GM18858 (cell line): ENCODE results near the gene DLG2.

Experiments used
- ATAC-seq: cut with Tn5 transposase; IDR thresholded peaks from one replicate; pipeline ENCODE4 v1.9.1; 2021; ENCODE audit not compliant: unreplicated experiment

DLG2 gene

DNA sequence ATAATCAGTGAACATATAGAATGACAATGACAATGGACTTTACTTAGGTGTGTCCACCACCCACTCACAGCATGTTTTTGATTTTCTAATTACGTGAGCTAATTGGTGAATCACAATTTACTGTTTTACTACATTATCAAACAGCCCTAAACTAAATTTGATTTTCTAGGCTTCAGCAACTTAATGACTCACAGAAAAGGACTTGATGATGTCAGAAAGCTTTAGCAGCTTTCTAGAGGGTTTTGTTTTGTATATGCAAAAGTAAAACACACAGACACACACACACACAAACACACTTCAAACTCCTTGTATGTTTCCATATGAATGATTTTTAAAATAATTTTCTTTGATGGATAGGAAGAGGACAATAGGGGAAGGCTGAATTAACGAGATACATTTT lies 1462.4 kb downstream of the DLG2 start:
- ATAC-seq = no peak

DNA sequence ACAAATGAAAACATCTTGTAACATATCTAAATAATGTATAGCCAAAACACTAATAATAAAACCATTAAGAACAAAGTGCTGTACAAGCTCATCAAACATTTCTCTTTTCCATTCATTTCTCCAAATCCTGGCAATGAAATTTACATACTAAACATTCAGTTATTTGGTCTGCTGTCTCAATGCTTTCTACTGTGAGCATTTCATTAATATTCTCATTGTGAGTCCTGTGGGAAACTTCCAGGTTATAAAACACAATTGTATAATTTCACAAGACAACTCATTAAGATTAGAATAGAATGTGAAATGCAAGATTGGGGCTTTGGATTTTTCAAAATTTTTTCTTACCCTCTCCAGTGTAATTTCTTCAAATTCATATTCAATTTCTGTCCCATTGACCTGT lies 1464.0 kb downstream of the DLG2 start:
- ATAC-seq = no peak

GRCh38 chr11:84157639-84158038 lies 1469.5 kb downstream of the DLG2 start:
- no peak for ATAC-seq

GRCh38 chr11:84146826-84147225 lies 1480.3 kb downstream of the DLG2 start:
- no peak for ATAC-seq

GRCh38 chr11:84145616-84146185 lies 1481.4 kb downstream of the DLG2 start:
- no peak for ATAC-seq

- ATAC-seq = no peak
Measured at GRCh38 chr11:84144531-84144930, 1482.6 kb downstream of the DLG2 start.

GRCh38 chr11:84142411-84142810 lies 1484.7 kb downstream of the DLG2 start:
- no peak for ATAC-seq

GRCh38 chr11:84140386-84141169 lies 1486.6 kb downstream of the DLG2 start:
- no peak for ATAC-seq

DNA sequence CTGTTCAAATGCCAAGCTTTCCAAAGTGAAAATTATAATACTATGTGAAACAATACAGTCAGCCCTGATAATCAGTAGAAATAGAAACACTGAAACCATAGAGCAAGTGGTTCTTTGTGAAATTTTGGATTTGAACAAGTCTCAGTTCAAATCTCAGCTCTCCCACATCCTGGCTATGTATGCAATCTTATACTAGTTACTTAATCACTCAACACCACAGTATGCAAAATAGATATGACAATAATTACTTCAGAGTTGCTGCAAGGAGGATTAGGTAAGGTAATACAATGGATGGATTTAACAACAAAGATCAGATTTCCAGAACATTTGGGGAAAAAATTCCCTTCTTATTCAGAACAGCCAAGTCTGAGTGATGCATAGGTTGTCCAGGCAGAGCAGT lies 1489.2 kb downstream of the DLG2 start:
- ATAC-seq = no peak

GRCh38 chr11:84137505-84137904 lies 1489.6 kb downstream of the DLG2 start:
- no peak for ATAC-seq

DNA sequence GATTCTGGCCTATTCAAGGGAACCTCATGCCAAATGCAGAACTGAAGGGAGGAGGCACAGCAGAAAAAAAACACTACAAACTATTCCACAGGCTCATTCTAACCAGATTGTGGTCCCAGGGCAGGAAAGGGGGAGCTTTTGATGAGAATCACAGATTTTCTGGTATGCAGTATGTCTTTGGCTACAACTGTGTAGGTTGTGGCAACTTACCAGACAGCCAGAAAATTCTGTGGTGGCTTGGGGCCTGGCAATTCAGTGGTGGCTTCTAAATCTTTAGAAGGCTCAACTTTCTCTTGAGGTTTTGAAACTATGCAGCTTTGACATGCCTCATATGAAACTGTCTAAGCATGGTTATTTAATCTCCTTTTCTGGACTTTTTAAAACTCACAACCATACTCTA lies 1490.2 kb downstream of the DLG2 start:
- ATAC-seq = no peak

DNA sequence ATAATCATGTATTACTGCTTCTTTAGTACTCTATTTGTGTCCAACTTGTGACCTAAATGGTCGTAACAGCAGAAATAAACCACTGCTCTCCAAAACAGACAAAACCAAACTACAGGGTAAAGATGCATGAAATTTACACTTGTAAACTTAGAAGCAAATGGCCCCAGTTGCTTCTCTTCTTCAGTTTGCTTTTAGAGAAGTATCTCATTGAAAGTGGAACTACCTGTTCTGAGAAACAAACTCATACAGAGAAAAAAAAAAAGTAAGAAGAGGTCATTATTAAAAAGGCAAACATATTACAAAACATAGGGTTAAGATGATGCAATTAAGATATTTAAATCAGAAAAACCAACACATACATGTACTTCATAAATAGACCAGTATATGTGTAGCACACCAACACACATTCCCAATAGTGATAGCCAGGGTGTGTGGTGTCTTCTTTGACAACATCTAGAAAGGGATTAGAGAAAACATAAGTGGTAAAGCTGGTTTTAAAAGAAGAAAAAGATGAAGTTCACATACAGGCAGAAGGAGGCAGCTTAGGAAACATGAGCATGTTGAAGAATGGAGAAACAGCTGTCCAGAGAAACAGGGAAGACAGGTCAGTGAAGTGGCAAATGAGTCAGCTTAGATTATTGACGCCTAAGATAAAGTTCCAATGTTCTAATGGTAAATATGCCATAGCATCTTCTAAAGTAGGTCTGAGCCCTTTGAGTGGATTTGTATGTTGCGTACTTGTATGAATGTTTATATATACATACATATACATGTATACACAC lies 1496.3 kb downstream of the DLG2 start:
- no peak for ATAC-seq

DNA sequence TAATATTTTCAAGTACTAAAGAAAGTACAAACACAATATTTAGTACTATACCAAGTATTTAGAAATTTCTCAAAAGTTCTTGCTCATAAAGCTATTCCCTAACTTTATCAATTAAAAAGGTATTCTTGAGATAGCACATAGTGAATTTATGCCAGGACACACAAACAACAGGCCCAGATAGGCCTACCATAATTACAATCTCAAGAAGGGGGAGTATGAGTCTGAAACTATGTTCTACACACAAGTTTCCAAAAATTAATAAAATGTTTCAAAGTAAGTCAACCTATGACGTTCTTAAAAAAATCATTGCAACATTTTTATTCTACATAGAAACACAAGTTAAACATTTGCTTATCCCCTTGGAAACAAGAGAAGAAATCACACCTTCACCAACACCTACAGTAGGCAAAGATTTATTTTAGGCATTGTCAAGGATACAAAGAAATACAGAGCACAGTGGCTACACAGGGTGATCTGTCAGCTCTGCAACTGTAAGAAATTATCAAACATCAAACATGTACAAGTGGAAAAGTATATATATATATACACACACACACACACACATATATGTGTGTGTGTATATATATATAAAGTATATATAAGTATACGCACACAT lies 1497.1 kb downstream of the DLG2 start:
- ATAC-seq = no peak

DNA sequence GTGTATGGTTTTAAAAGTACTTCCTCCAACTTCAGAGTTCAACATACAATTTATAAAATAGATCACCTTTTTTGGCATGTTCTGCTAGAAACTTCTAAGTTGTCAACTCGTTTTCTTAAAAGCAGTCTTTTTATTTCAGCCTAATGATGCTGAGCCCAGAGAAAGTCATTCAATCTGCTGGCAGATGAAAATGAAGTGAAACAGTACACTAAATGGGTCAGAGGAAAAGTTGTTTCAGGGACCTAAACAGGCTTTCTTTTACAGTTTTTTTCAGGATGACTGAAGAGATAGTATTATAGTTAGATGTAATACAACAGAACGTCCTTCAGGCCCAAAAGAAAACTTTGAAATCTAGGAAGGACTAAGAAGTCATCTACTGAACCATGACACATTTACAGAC lies 1498.3 kb downstream of the DLG2 start:
- ATAC-seq = no peak

- no peak for ATAC-seq
Measured at GRCh38 chr11:84117394-84117793, 1509.8 kb downstream of the DLG2 start.

DNA sequence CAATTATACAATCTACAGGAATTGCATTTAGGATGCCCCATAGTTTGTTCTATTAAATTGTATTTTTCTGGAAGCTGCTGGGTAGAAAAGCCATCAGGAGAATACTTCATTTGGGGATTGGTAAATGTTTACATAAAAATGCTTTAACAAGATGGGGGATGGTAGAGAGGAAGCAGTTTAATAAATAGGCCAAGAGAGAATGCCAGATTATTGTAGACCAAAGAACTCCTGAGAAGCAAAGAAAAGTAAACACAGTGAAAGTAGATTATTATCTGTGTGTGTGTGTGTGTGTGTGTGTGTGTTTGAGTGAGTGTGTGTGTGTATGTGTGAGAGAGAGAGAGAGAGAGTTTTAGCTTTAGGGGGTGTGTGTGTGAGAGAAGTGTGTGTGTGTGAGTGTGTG lies 1520.6 kb downstream of the DLG2 start:
- ATAC-seq = no peak

DNA sequence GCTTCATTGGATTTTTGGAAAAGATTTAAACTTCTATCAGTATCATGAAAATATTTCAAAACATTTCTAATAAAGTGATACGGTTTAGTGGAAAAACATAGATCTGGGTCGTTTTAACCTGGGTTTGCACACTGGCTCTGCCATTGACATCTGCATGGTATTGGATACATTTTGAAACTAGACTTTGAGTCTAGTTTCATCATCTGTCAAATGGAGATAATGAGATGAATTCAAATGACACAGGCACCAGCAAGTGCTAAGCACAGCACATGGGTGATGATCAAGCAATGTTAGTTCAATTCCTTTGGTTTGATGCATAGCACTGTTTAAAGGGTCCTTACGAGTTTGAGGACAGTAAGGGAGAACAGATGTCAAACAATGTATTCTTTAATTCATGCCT lies 1522.0 kb downstream of the DLG2 start:
- no peak for ATAC-seq

GRCh38 chr11:84103096-84103495 lies 1524.0 kb downstream of the DLG2 start:
- ATAC-seq = no peak

DNA sequence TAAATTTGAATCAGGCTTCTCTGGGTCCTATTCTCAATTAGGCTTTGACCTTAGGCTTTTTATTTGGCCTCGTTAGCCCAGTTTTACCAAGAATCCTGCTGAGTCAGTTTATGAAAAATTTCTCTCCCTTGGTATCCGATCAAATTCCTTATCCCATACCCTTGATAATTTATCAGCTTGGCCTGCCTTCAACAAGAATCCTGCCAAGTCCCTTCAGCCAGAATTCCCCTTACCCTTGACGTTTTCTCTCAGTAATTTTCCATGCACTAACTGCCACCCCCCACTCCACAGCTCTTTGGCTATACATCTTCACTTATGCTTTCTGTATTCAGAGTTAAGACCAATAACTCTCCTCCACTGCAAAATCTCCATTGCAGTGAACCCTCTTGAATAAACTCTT lies 1530.0 kb downstream of the DLG2 start:
- ATAC-seq = no peak

DNA sequence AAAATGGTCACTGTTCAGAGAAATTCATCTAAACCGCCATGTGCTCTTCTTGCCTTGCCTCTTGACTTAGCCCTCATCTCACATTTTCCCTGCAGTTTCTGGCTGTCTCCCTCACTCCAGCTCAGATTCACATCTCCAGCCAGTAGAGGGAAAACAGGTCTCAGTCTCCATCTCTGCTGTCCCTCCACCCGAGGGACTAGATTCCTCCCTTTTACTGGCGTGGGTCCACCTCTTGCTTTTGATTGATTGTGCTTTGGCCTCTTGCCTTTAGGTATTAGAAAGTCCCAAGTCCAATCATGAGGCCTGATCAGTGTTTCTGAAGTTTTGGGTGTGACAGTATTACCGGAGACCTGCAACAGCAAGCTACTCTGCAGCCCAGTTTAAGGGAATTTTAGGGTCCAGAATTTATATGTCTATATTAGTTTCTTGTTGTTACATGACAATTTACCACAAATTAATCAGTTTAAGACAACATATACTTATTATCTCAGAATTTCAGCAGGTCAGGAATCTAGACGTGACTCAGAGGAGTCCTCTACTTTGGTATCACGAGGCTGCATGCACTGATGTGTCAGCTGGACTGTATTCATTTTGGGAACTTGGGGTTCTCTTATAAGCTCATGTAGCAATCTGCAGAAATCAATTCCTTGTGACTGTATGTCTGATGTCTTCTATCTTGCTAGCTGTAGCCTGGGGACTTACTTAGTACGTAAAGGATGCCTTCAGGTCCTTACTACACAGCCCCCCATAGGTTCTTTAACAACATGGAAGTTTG lies 1535.7 kb downstream of the DLG2 start:
- ATAC-seq = no peak
